ENCODE measurements around the gene INF2. TPM values are rescaled to one million over a fixed set of nuclear protein-coding genes. Genes with fewer than 3 reads are reported as not detected.
"Not testable (repeated sequence)": the region's sequence is repeated elsewhere in the genome, so short reads cannot be mapped to it uniquely, and the experiment has no call there.

INF2 gene
- total RNA-seq, 3 donors from 2014 or later = 132 to 216 (median 176) TPM

- DNase-seq (no peak), ATAC-seq (peak; percentile 28)
- H3K36me3 ChIP-seq (ENCODE audit: low read depth) = no peaks in the 10 kb centered on the region
- intact Hi-C loops (cut with DNase I, micrococcal nuclease) = loop anchor here (5.0 kb wide), 1 partner anchor 56 kb away; no protein-coding TSS in a partner anchor
- H3K4me3 ChIP-seq = no peak overlapping the region
- no peaks in the 10 kb centered on the region for H3K9me3 ChIP-seq
- peaks cover 6% of the 10 kb centered on the region for H3K4me1 ChIP-seq (ENCODE audit: low read depth)
- TF ChIP-seq CTCF (IDR thresholded peaks at IDR 0.05) = no peak
Measured at GRCh38 chr14:104650981-104651875, 38.2 kb upstream of the INF2 start.

GRCh38 chr14:104651876-104652260, 37.5 kb upstream of the INF2 start:
- no peaks in the 10 kb centered on the region for H3K9me3 ChIP-seq
- ATAC-seq (no peak), DNase-seq (no peak)
- no peaks in the 10 kb centered on the region for H3K36me3 ChIP-seq (ENCODE audit: low read depth)
- H3K4me1 ChIP-seq (ENCODE audit: low read depth) = peaks cover 6% of the 10 kb centered on the region
- TF ChIP-seq CTCF (IDR thresholded peaks at IDR 0.05) = no peak
- no peak overlapping the region for H3K4me3 ChIP-seq
- intact Hi-C loops (cut with DNase I, micrococcal nuclease) = loop anchor here (5.0 kb wide), 1 partner anchor 55 kb away; no protein-coding TSS in a partner anchor

GRCh38 chr14:104652386-104652785, 37.0 kb upstream of the INF2 start:
- ATAC-seq (no peak), DNase-seq (no peak)
- no peaks in the 10 kb centered on the region for H3K9me3 ChIP-seq
- H3K4me1 ChIP-seq (ENCODE audit: low read depth) = peaks cover 6% of the 10 kb centered on the region
- H3K4me3 ChIP-seq = no peak overlapping the region
- intact Hi-C loops (cut with DNase I, micrococcal nuclease) = loop anchor here (5.0 kb wide), 1 partner anchor 55 kb away; no protein-coding TSS in a partner anchor
- H3K36me3 ChIP-seq (ENCODE audit: low read depth) = no peaks in the 10 kb centered on the region
- no peak for TF ChIP-seq CTCF (IDR thresholded peaks at IDR 0.05)

- ATAC-seq; H3K36me3 ChIP-seq (ENCODE audit: low read depth); H3K4me3 ChIP-seq; H3K4me1 ChIP-seq (ENCODE audit: low read depth); DNase-seq; H3K9me3 ChIP-seq: not testable (repeated sequence)
- intact Hi-C loops (cut with DNase I, micrococcal nuclease) = loop anchor here (5.0 kb wide), 1 partner anchor 54 kb away; no protein-coding TSS in a partner anchor
Measured at GRCh38 chr14:104653130-104653920, 36.1 kb upstream of the INF2 start.

- intact Hi-C loops (cut with DNase I, micrococcal nuclease) = loop anchor here (5.0 kb wide), 1 partner anchor 53 kb away; no protein-coding TSS in a partner anchor
- H3K4me3 ChIP-seq = no peak overlapping the region
- DNase-seq = no peak
- H3K36me3 ChIP-seq (ENCODE audit: low read depth) = no peaks in the 10 kb centered on the region
- no peaks in the 10 kb centered on the region for H3K9me3 ChIP-seq
- no peak for TF ChIP-seq CTCF (IDR thresholded peaks at IDR 0.05)
- no peak for ATAC-seq
- peaks cover 6% of the 10 kb centered on the region for H3K4me1 ChIP-seq (ENCODE audit: low read depth)
Measured at GRCh38 chr14:104654119-104654518, 35.3 kb upstream of the INF2 start.
